H1 (cell line): ENCODE measurements around the gene FAM168B. TPM values are rescaled to one million over a fixed set of nuclear protein-coding genes. Genes with fewer than 3 reads are reported as not detected.

Source experiments
- CTCF ChIA-PET: fragments of 300-600 bp; sonication (Branson Sonifier 250); formaldehyde crosslinking; loops from one replicate; lab custom pipeline; 2021; ENCODE audit not compliant: partially characterized antibody; lab: Charles Lee
- POLR2A ChIA-PET: fragments of 300-600 bp; sonication (Branson Sonifier 250); formaldehyde crosslinking; loops from one replicate; lab custom pipeline; 2021; ENCODE audit warnings: inconsistent platforms; ENCODE audit not compliant: partially characterized antibody; lab: Charles Lee
- DNase-seq, 2 experiments: peaks; one replicate each; pipeline versions ENCODE4 v3.0.0 to v3.0.0-alpha.2; 2010 to 2022; ENCODE audit warnings: low spot score in 2 of 2, low read depth in 1 of 2, mixed read lengths in 1 of 2
- FAIRE-seq: peaks from 2 replicates; lab custom pipeline; 2011; peaks lifted over from hg19 to GRCh38; lab: Jason Lieb, UNC
- H2AFZ ChIP-seq: 2 replicates; pipeline ENCODE4 v1.8.1; 2012; ENCODE audit warnings: low read length, inconsistent platforms
- H2AK5ac ChIP-seq: 2 replicates; pipeline ENCODE4 v1.6.1; 2013; ENCODE audit warnings: low read depth, low read length
- H2BK120ac ChIP-seq: replicated peaks from 2 replicates; pipeline ENCODE3; 2013; ENCODE audit warnings: low read depth, low read length, inconsistent platforms
- H2BK12ac ChIP-seq: 2 replicates; pipeline ENCODE4 v1.6.1; 2013; ENCODE audit warnings: low read depth, low read length
- H2BK15ac ChIP-seq: 2 replicates; pipeline ENCODE4 v1.6.1; 2013; ENCODE audit warnings: low read length
- H2BK20ac ChIP-seq: 2 replicates; pipeline ENCODE4 v1.6.1; 2013; ENCODE audit warnings: low read length
- H2BK5ac ChIP-seq: 2 replicates; pipeline ENCODE4 v1.6.1; 2013; ENCODE audit warnings: low read depth, low read length
- H3K14ac ChIP-seq: 2 replicates; pipeline ENCODE4 v1.6.1; 2013; ENCODE audit warnings: inconsistent platforms; ENCODE audit not compliant: insufficient read length
- H3K18ac ChIP-seq: 2 replicates; pipeline ENCODE4 v1.6.1; 2013; ENCODE audit warnings: low read length; ENCODE audit errors: extremely low read depth
- H3K23ac ChIP-seq: 2 replicates; pipeline ENCODE4 v1.6.1; 2013; ENCODE audit warnings: inconsistent platforms; ENCODE audit not compliant: insufficient read length
- H3K23me2 ChIP-seq: 2 replicates; pipeline ENCODE4 v1.6.1; 2013; ENCODE audit warnings: low read depth, low read length
- H3K27ac ChIP-seq: 2 replicates; pipeline ENCODE4 v1.6.1; 2011; ENCODE audit warnings: low read depth, low read length, inconsistent platforms
- H3K27me3 ChIP-seq, 4 experiments: replicated peaks in 1 of 4; 1 replicate in 1 of 4; 2 replicates in 3 of 4; pipeline versions ENCODE4 v1.6.1 to v1.8.1; 2011 to 2013; ENCODE audit warnings: low read length in 3 of 4, mild to moderate bottlenecking in 3 of 4, inconsistent platforms in 2 of 4, mixed read lengths in 2 of 4, moderate library complexity in 1 of 4; ENCODE audit not compliant: control insufficient read depth in 3 of 4, insufficient read depth in 3 of 4; ENCODE audit errors: extremely low read depth in 1 of 4
- H3K36me3 ChIP-seq, 4 experiments: 2 replicates each; pipeline versions ENCODE4 v1.6.1 to v1.8.1; 2011 to 2013; ENCODE audit warnings: mild to moderate bottlenecking in 4 of 4, low read length in 3 of 4, moderate library complexity in 2 of 4, control low read depth in 1 of 4, inconsistent platforms in 1 of 4; ENCODE audit not compliant: insufficient read depth in 4 of 4, control insufficient read depth in 2 of 4
- H3K4ac ChIP-seq: replicated peaks from 2 replicates; pipeline ENCODE3; 2013; ENCODE audit warnings: low read length, low read depth, mixed read lengths, inconsistent platforms; ENCODE audit not compliant: insufficient read length
- H3K4me1 ChIP-seq, 4 experiments: replicated peaks in 1 of 4; 1 replicate in 1 of 4; 2 replicates in 3 of 4; pipeline versions ENCODE4 v1.6.1 to v1.8.1; 2011 to 2013; ENCODE audit warnings: low read length in 3 of 4, inconsistent platforms in 2 of 4, mixed read lengths in 1 of 4; ENCODE audit not compliant: insufficient read depth in 4 of 4, control insufficient read depth in 3 of 4
- H3K4me2 ChIP-seq, 2 experiments: 2 replicates each; pipeline versions ENCODE4 v1.6.1 to v1.8.1; 2011 to 2013; ENCODE audit warnings: low read depth in 2 of 2, low read length in 2 of 2, control low read depth in 1 of 2, inconsistent platforms in 1 of 2, mild to moderate bottlenecking in 1 of 2; ENCODE audit not compliant: insufficient read depth in 1 of 2
- H3K4me3 ChIP-seq, 4 experiments: fragments of 200-600, 300-600 bp in 1 of 4; sonication (generic), shearing (Covaris generic), sonication (Bioruptor Twin) in 1 of 4; 2 replicates each; pipeline versions ENCODE4 v1.5.1 to v1.8.1; 2011 to 2016; ENCODE audit warnings: low read length in 4 of 4, low read depth in 3 of 4, control low read depth in 2 of 4, inconsistent platforms in 2 of 4, mild to moderate bottlenecking in 2 of 4, mixed read lengths in 1 of 4, moderate library complexity in 1 of 4; ENCODE audit not compliant: insufficient read depth in 2 of 4; ENCODE audit errors: extremely low read depth in 1 of 4
- H3K56ac ChIP-seq: replicated peaks from 2 replicates; pipeline ENCODE3; 2013; ENCODE audit warnings: low read depth, mild to moderate bottlenecking, mixed read lengths, low read length, inconsistent platforms; ENCODE audit not compliant: insufficient read length
- H3K79me1 ChIP-seq: 2 replicates; pipeline ENCODE4 v1.6.1; 2013; ENCODE audit warnings: low read depth, low read length, control low read depth
- H3K79me2 ChIP-seq, 2 experiments: 2 replicates each; pipeline versions ENCODE4 v1.6.1 to v1.8.1; 2012 to 2013; ENCODE audit warnings: low read length in 2 of 2, mild to moderate bottlenecking in 2 of 2, inconsistent platforms in 1 of 2; ENCODE audit not compliant: insufficient read depth in 2 of 2, control insufficient read depth in 1 of 2
- H3K9ac ChIP-seq, 4 experiments: replicated peaks in 1 of 4; 1 replicate in 1 of 4; 2 replicates in 3 of 4; pipeline versions ENCODE4 v1.6.1 to v1.8.1; 2011 to 2013; ENCODE audit warnings: low read depth in 3 of 4, low read length in 3 of 4, control low read depth in 2 of 4, mild to moderate bottlenecking in 2 of 4, moderate library complexity in 2 of 4, inconsistent platforms in 1 of 4; ENCODE audit errors: extremely low read depth in 1 of 4
- H3K9me3 ChIP-seq, 2 experiments: 2 replicates each; pipeline versions ENCODE4 v1.6.1 to v1.8.1; 2012 to 2013; ENCODE audit warnings: mild to moderate bottlenecking in 2 of 2, moderate library complexity in 2 of 2, control low read depth in 1 of 2, inconsistent platforms in 1 of 2, low read depth in 1 of 2, low read length in 1 of 2, mixed read lengths in 1 of 2; ENCODE audit not compliant: insufficient read depth in 2 of 2
- H4K20me1 ChIP-seq, 2 experiments: replicated peaks in 1 of 2; 2 replicates each; pipeline versions ENCODE3 to v1.8.1; 2011 to 2013; ENCODE audit warnings: inconsistent platforms in 2 of 2, low read length in 2 of 2, mild to moderate bottlenecking in 1 of 2; ENCODE audit not compliant: insufficient read depth in 2 of 2, control insufficient read depth in 1 of 2
- H4K5ac ChIP-seq: 2 replicates; pipeline ENCODE4 v1.6.1; 2013; ENCODE audit warnings: low read length, low read depth, mixed read lengths, inconsistent platforms; ENCODE audit not compliant: insufficient read length
- H4K8ac ChIP-seq: 2 replicates; pipeline ENCODE4 v1.8.0; 2013; ENCODE audit warnings: mild to moderate bottlenecking, moderate library complexity, low read length, inconsistent platforms; ENCODE audit not compliant: insufficient read depth; ENCODE audit errors: extremely low read depth
- H4K91ac ChIP-seq: replicated peaks from 2 replicates; pipeline ENCODE3; 2013; ENCODE audit warnings: low read length, mixed read lengths, inconsistent platforms; ENCODE audit not compliant: insufficient read length
- BACH1 ChIP-seq: IDR thresholded peaks from 2 replicates; pipeline ENCODE4 v1.6.1; 2012; ENCODE audit warnings: low read length, improper control_type of control experiment
- CHD1 ChIP-seq: IDR thresholded peaks from 2 replicates; pipeline ENCODE4 v1.6.1; 2012; ENCODE audit warnings: low read depth, low read length, improper control_type of control experiment
- KDM1A ChIP-seq: fragments of 200-600, 300-600 bp; sonication (generic); IDR thresholded peaks from 2 replicates; pipeline ENCODE4 v1.7.1; 2016; ENCODE audit warnings: mild to moderate bottlenecking, low read length, borderline replicate concordance
- KDM5A ChIP-seq: fragments of 200-600 bp; IDR thresholded peaks from 2 replicates; pipeline ENCODE4 v1.7.1; 2012; ENCODE audit warnings: mild to moderate bottlenecking, low read length, inconsistent platforms, mixed read lengths
- RBBP5 ChIP-seq: IDR thresholded peaks from 2 replicates; pipeline ENCODE4 v1.7.1; 2012; ENCODE audit warnings: low read depth, mild to moderate bottlenecking, inconsistent platforms, low read length, moderate library complexity, borderline replicate concordance
- SRF ChIP-seq: IDR thresholded peaks from 2 replicates; pipeline ENCODE4 v1.6.1; 2011; ENCODE audit warnings: mild to moderate bottlenecking, low read depth, low read length, moderate library complexity
- WGBS, 2 experiments: shearing (Covaris generic) in 1 of 2; methylation state at CpG; one replicate each; pipeline versions ENCODE4 v1.1.6 to v1.1.7; 2013 to 2015; ENCODE audit warnings: low lambda C conversion rate in 2 of 2, mixed read lengths in 2 of 2, inconsistent platforms in 1 of 2, low coverage in 1 of 2, missing lambda C conversion rate in 1 of 2; ENCODE audit not compliant: insufficient replicate concordance in 2 of 2, insufficient coverage in 1 of 2, insufficient read length in 1 of 2; ENCODE audit errors: extremely low coverage in 1 of 2, missing lambda C conversion rate in 1 of 2; 5-methylcytosine and 5-hydroxymethylcytosine counted together
- polyA plus RNA-seq, 7 experiments: library from polyadenylated mRNA; depleted of rRNA in 3 of 7; stranded (reverse) in 5 of 7; unstranded in 2 of 7; fragments of >200 nt in 5 of 7; fragments of 200-250 nt in 2 of 7; gene quantifications; 1 replicate in 5 of 7; 2 replicates in 1 of 7; 4 replicates in 1 of 7; pipeline versions ENCODE4 v1.2.1 to v1.2.3, GENCODE V29; 2011 to 2013; ENCODE audit warnings: missing spikeins in 2 of 7, mixed read lengths in 2 of 7
- total RNA-seq: library from RNA; stranded (reverse); fragmentation: NEBNext Ultra II Directional; extraction: Animal tissue kit (Norgen Biotek cat#: 25700); gene quantifications from 2 replicates; pipeline ENCODE4 v1.2.1, GENCODE V29; 2021

FAM168B gene
- total and polyA plus RNA-seq, 2 of the 8 experiments (the other 6 are each of a cell fraction or from before 2014, with no cell fraction given): 61.9 to 123 TPM

DNA sequence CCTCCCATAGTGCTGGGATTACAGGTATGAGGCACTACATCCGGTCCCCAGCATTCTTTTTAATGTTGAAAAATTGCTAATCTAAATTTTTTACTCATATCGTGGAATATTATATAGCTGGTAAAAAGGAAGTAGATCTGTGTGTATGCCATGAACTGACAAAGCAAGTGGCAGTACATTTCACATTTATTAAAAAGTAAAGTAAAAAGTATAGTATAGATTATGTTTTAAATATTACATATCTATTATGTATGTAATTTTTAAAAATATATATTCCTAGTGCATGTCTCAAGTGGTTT, 37.0 kb upstream of the FAM168B start:
- no peak for DNase-seq
- no peak for FAIRE-seq
- peaks cover 6 to 55% (median 26%) of the 10 kb centered on the region in 4 experiments; a peak in 6 of 8 replicates for H3K36me3 ChIP-seq

More for the DNA sequence above, 37.0 kb upstream of the FAM168B start:
- no peaks in the 10 kb centered on the region; a peak in 1 of 4 replicates for H3K9me3 ChIP-seq
- no peak overlapping the region for H3K4ac ChIP-seq
- no peak overlapping the region for H3K23ac ChIP-seq
- CTCF ChIA-PET: interaction anchor here (0.6 to 4.8 kb wide), 3 partner anchors 10 to 335 kb away, joined by 3 to 16 read pairs (median 3); no protein-coding TSS in a partner anchor
- H3K4me1 ChIP-seq: no peaks in the 10 kb centered on the region
- WGBS, 2 experiments: 92% methylated on average over 2 of the region's 2 CpGs; no CpG with 5 or more reads in 1 of the 2 experiments
- H3K56ac ChIP-seq: no peak overlapping the region
- no peak overlapping the region for H2AK5ac ChIP-seq
- peaks cover 12 to 18% of the 10 kb centered on the region in 2 experiments for H4K20me1 ChIP-seq
- H3K14ac ChIP-seq: no peak overlapping the region
- H3K79me1 ChIP-seq: 0 out of 2 replicates have a peak, but pooled peaks cover 4% of the 10 kb centered on the region
- H4K91ac ChIP-seq: no peak overlapping the region
- H3K9ac ChIP-seq: no peak overlapping the region
- POLR2A ChIA-PET: no interaction called here
- H2AFZ ChIP-seq: no peak overlapping the region
- peaks cover 0 to 8% (median 0%) of the 10 kb centered on the region in 4 experiments; a peak in 1 of 7 replicates for H3K27me3 ChIP-seq
- no peak overlapping the region for H2BK15ac ChIP-seq
- TF ChIP-seq KDM5A (no peak), RBBP5 (no peak), SRF (no peak), BACH1 (no peak), CHD1 (no peak), KDM1A (0 out of 2 replicates have a peak, but pooled peaks have one; percentile 21)
- TF ChIP-seq, all 59 proteins: peak for 1
- Histone ChIP-seq H3K4me3 (no peak overlapping the region), H3K79me2 (no peaks in the 10 kb centered on the region), H2BK12ac (no peak overlapping the region), H4K5ac (no peak overlapping the region), H3K27ac (no peak overlapping the region), H4K8ac (no peak overlapping the region), H3K18ac (no peak overlapping the region), H2BK20ac (no peak overlapping the region), H3K4me2 (no peak overlapping the region), H2BK5ac (no peak overlapping the region), H2BK120ac (no peak overlapping the region), H3K23me2 (no peaks in the 10 kb centered on the region)
